ENCODE results near the gene NPIPA3.
"Not testable (repeated sequence)": the region's sequence is repeated elsewhere in the genome, so short reads cannot be mapped to it uniquely, and the experiment has no call there.

DNA sequence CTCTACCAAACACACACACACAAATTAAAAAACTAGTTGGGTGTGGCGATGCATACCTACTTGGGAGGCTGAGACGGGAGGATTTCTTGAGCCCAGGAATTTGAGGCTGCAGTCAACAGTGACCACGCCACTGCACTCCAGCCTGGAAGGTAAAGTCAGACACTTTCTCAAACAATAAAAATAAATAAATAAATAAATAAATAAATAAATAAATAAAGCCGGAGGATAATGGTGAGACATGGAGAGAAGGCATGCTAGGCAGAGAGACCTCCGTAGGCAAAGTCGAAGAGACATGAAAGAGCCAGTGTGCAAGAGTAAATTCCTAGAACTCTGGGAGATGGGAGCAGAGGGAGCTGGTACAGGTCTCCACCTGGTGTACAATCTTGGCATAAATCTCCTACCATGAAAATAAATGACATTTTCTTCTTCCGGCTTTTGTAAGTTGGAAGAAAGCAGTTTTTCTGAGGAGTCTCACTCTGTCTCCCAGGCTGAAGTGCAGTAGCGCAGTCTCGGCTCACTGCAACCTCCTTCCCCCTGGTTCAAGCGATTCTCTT lies 37.7 kb downstream of the NPIPA3 start:
- TF ChIP-seq, protein P1, sequence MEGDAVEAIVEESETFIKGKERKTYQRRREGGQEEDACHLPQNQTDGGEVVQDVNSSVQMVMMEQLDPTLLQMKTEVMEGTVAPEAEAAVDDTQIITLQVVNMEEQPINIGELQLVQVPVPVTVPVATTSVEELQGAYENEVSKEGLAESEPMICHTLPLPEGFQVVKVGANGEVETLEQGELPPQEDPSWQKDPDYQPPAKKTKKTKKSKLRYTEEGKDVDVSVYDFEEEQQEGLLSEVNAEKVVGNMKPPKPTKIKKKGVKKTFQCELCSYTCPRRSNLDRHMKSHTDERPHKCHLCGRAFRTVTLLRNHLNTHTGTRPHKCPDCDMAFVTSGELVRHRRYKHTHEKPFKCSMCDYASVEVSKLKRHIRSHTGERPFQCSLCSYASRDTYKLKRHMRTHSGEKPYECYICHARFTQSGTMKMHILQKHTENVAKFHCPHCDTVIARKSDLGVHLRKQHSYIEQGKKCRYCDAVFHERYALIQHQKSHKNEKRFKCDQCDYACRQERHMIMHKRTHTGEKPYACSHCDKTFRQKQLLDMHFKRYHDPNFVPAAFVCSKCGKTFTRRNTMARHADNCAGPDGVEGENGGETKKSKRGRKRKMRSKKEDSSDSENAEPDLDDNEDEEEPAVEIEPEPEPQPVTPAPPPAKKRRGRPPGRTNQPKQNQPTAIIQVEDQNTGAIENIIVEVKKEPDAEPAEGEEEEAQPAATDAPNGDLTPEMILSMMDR (IDR thresholded peaks at IDR 0.05) = not testable (repeated sequence)
- TF ChIP-seq POLR2AphosphoS2 (conservative IDR thresholded peaks at IDR 0.05; ENCODE audit: low read length); POLR2A (IDR thresholded peaks at IDR 0.05; ENCODE audit: low read length); RCOR1 (IDR thresholded peaks at IDR 0.05; ENCODE audit: low read depth, low read length); HDAC2 (IDR thresholded peaks at IDR 0.05); CHD2 (IDR thresholded peaks at IDR 0.05; ENCODE audit: low read length, partially characterized antibody); FOSL2 (IDR thresholded peaks at IDR 0.05); FOSL2 (CRISPR knock-in tag; IDR thresholded peaks at IDR 0.05): not testable (repeated sequence)

All from A549 (cell line).